ENCODE measurements around the gene VAC14. TPM values are rescaled to one million over a fixed set of nuclear protein-coding genes. Genes with fewer than 3 reads are reported as not detected.
"Not testable (repeated sequence)": the region's sequence is repeated elsewhere in the genome, so short reads cannot be mapped to it uniquely, and the experiment has no call there.

Gene VAC14
- total RNA-seq, 2 donors from 2014 or later = 23.1 to 29.6 TPM

DNA sequence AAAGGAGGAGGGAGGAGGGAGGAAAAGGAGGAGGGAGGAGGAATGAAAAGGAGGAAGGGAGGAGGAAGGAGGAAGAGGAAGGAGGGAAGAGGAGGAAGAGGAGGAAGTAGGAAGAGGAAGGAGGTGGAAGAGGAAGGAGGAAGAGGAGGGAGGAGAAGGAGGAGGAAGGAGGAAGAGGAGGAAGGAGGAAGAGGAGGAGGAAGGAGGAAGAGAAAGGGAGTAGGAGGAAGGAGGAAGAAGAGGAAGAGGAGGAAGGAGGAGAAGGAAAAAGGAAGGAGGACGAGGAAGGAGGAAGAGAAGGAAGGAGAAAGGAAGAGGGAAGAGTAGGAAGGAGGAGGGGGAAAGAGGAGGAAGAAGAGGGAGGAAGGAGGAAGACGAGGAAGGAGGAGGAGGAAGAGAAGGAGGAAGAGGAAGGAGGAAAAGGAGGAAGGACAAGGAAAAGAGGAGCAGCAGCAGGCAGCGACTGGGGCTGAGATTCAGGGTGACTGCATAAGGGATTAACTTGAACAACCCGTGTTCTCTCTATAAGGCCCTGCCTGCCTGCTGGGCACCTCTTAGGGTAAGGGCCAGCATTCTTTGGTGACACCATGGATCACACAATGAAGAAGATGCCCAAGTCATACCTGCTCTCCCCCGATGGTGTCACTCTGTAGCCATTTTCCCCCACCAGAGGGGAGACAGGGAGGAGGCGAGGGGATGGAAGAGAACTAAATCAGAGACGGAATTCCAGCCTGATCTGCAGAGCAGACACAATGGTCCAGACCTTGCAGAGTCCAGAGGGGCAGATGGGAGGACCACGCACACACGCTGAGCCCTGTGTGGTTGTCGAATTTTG, 156.0 kb downstream of the VAC14 start:
- DNase-seq (no peak), ATAC-seq (replicated peaks in 1 of 2) (no peak)
- H3K27me3 Mint-ChIP-seq (ENCODE audit: low read depth) = no peaks in the 10 kb centered on the region
- no peaks in the 10 kb centered on the region for H3K4me1 Mint-ChIP-seq (ENCODE audit: low read depth)
- H3K27ac Mint-ChIP-seq = no peak overlapping the region
- no peaks in the 10 kb centered on the region for H3K36me3 Mint-ChIP-seq (ENCODE audit: insufficient read depth in 2 of 2)
- H3K4me3 Mint-ChIP-seq = no peak overlapping the region
- no peaks in the 10 kb centered on the region for H3K9me3 Mint-ChIP-seq

DNA sequence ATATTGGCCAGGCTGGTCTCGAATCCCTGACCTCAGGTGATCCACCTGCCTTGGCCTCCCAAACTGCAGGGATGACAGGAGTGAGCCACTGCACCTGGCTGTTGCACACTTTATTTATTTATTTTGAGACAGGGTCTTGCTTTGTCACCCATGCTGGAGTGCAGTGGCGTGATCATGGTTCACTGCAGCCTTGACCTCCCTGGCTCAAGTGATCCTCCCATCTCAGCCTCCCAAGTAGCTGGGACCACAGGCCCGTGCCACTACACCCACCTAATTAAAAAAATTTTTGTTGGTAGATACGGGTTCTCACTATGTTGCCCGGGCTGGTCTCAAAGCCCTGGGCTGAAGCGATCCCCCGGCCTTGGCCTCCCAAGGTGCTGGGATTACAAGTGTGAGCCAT, 157.7 kb downstream of the VAC14 start:
- H3K27me3 Mint-ChIP-seq (ENCODE audit: low read depth); DNase-seq; H3K36me3 Mint-ChIP-seq (ENCODE audit: insufficient read depth in 2 of 2); H3K4me1 Mint-ChIP-seq (ENCODE audit: low read depth); H3K9me3 Mint-ChIP-seq; H3K27ac Mint-ChIP-seq; ATAC-seq (replicated peaks in 1 of 2); H3K4me3 Mint-ChIP-seq: not testable (repeated sequence)

DNA sequence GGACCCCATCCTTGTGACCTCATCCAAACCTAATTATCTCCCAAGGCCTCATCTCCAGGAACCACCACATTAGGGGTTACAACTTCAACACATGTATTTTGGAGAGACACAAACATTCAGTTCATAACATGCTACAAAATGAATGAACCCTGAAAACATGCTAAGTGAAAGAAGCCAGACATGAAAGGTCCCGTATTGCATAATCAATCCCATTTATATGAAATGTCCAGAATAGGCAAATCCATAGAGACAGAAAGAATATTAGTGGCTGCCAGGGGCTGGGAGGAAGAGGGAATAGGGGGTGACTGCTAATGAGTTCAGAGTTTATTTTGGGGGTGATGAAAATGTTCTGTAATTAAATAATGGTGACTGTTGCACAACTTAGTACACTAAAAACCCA, 158.3 kb downstream of the VAC14 start:
- DNase-seq (no peak), ATAC-seq (replicated peaks in 1 of 2) (no peak)

DNA sequence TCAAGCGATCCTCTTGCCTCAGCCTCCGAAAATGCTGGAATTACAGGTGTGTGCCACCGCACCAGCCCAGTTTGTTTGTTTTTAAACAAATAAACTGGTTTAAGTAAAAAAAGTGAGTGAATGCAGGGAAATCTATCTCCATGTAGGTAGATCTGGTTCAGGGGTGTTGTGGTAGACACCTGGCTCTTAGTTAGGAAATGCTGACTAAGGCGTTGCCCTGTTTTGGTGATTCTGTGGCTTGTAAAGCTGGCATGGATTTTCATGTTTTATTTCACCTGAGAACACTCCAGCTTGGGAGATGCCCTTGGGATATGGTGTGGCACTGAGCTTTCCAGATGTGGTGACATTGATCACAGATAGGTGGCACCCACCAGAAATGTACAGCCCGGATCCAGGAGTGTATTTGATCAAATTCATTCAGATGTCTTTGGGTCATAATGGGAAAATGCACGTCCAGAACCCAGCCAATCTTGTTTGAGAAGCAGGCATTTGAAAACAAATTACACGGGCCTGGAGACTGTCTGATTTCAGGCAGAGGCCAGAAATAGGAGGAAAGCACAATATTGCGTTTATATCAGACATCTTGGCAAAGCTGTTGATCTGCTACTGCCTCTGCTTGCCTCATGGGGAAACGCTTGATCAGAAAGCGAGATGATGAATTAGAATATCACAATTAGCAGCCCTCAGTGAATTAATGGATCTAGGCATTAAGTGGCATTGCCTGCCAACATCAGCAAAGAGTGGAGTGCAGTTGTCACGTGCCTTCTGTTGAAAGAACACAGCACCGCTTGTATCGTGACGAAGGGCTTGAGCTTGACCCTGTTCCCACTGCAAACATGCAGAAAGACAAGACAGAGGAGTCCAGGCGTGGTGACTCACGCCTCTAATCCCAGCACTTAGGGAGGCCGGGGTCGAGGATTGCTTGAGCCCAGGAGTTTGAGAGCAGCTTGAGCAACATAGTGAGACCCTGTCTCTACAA, 161.9 kb downstream of the VAC14 start:
- Mint-ChIP-seq H3K27me3 (ENCODE audit: low read depth) (no peaks in the 10 kb centered on the region), H3K36me3 (ENCODE audit: insufficient read depth in 2 of 2) (no peaks in the 10 kb centered on the region), H3K9me3 (no peaks in the 10 kb centered on the region), H3K4me3 (no peak overlapping the region), H3K4me1 (ENCODE audit: low read depth) (no peaks in the 10 kb centered on the region), H3K27ac (no peak overlapping the region)
- ATAC-seq (replicated peaks in 1 of 2) (no peak), DNase-seq (no peak)

More for the DNA sequence above, 158.3 kb downstream of the VAC14 start:
- no peaks in the 10 kb centered on the region for H3K27me3 Mint-ChIP-seq (ENCODE audit: low read depth)
- no peaks in the 10 kb centered on the region for H3K9me3 Mint-ChIP-seq
- H3K4me3 Mint-ChIP-seq = no peak overlapping the region
- no peaks in the 10 kb centered on the region for H3K4me1 Mint-ChIP-seq (ENCODE audit: low read depth)
- H3K36me3 Mint-ChIP-seq (ENCODE audit: insufficient read depth in 2 of 2) = no peaks in the 10 kb centered on the region
- H3K27ac Mint-ChIP-seq = no peak overlapping the region

Other genes with a start within 250 kb of the VAC14 start
- gene IL34, start 154.6 kb downstream of the VAC14 start, total RNA-seq = under 1 TPM; 0.35 to 0.36 TPM
- gene MTSS2, start 115.1 kb downstream of the VAC14 start, total RNA-seq = 1 to 10 TPM; 5.5 to 8.5 TPM

All from activated T-cell treated with anti-CD3 and anti-CD28 coated beads, Interleukin-2, amount 50 U/mL, for 72 hours (primary cell).